Calu3 (cell line): ENCODE measurements around the gene LCN12. TPM values are rescaled to one million over a fixed set of nuclear protein-coding genes. Genes with fewer than 3 reads are reported as not detected.

Experiments
- total RNA-seq: library from RNA; stranded (reverse); gene quantifications from 2 replicates; pipeline ENCODE4 v1.2.3, GENCODE V29; 2022

The LCN12 gene
- total RNA-seq, 1 experiment from 2014 or later = 3.8 TPM

Other genes starting within 250 kb of the LCN12 start
- 4.0 TPM in 2 replicates for gene DIPK1B, start 239.7 kb upstream of the LCN12 start, total RNA-seq
- gene LCN10, start 209.3 kb upstream of the LCN12 start, total RNA-seq = 0.33 and 1.9 TPM in 2 replicates
- gene LCN6, start 203.7 kb upstream of the LCN12 start, total RNA-seq = not detected in 2 replicates
- gene LCN8, start 194.0 kb upstream of the LCN12 start, total RNA-seq = not detected in 2 replicates
- gene LCN15, start 187.8 kb upstream of the LCN12 start, total RNA-seq = not detected in 2 replicates
- 64.1 and 75.8 TPM in 2 replicates for gene TMEM141, start 160.9 kb upstream of the LCN12 start, total RNA-seq
- gene CCDC183, start 155.9 kb upstream of the LCN12 start, total RNA-seq = 0.38 TPM in 1 of 2 replicates, not detected in the other
- 68.9 and 72.4 TPM in 2 replicates for gene RABL6, start 144.3 kb upstream of the LCN12 start, total RNA-seq
- gene AJM1, start 109.8 kb upstream of the LCN12 start, total RNA-seq = 2.9 and 3.2 TPM in 2 replicates
- gene PHPT1, start 102.9 kb upstream of the LCN12 start, total RNA-seq = 44.1 and 48.7 TPM in 2 replicates
- 3.1 and 3.6 TPM in 2 replicates for gene MAMDC4, start 99.9 kb upstream of the LCN12 start, total RNA-seq
- gene EDF1, start 86.0 kb upstream of the LCN12 start, total RNA-seq = 233 and 238 TPM in 2 replicates
- 47.8 and 50.5 TPM in 2 replicates for gene TRAF2, start 65.8 kb upstream of the LCN12 start, total RNA-seq
- gene FBXW5, start 7.5 kb upstream of the LCN12 start, total RNA-seq = 49.9 and 50.8 TPM in 2 replicates
- 3.9 and 4.0 TPM in 2 replicates for gene C8G, start 7.0 kb upstream of the LCN12 start, total RNA-seq
- not detected in 2 replicates for gene PTGDS, start 25.2 kb downstream of the LCN12 start, total RNA-seq
- gene LCNL1, start 30.7 kb downstream of the LCN12 start, total RNA-seq = 0.22 TPM in 1 of 2 replicates, not detected in the other
- gene PAXX, start 40.1 kb downstream of the LCN12 start, total RNA-seq = 38.3 and 43.7 TPM in 2 replicates
- gene CLIC3, start 44.3 kb downstream of the LCN12 start, total RNA-seq = 0.35 and 0.91 TPM in 2 replicates
- gene ABCA2, start 76.0 kb downstream of the LCN12 start, total RNA-seq = 47.6 and 50.7 TPM in 2 replicates
- not detected in 2 replicates for gene FUT7, start 79.8 kb downstream of the LCN12 start, total RNA-seq
- 65.2 and 78.6 TPM in 2 replicates for gene NPDC1, start 93.9 kb downstream of the LCN12 start, total RNA-seq
- 3.8 and 5.8 TPM in 2 replicates for gene ENTPD2, start 101.8 kb downstream of the LCN12 start, total RNA-seq
- 38.4 and 41.1 TPM in 2 replicates for gene SAPCD2, start 118.3 kb downstream of the LCN12 start, total RNA-seq
- 9.1 and 10.8 TPM in 2 replicates for gene UAP1L1, start 125.2 kb downstream of the LCN12 start, total RNA-seq
- gene MAN1B1, start 134.7 kb downstream of the LCN12 start, total RNA-seq = 61.4 and 65.6 TPM in 2 replicates
- gene DPP7, start 162.5 kb downstream of the LCN12 start, total RNA-seq = 51.6 and 76.8 TPM in 2 replicates
- gene GRIN1, start 186.9 kb downstream of the LCN12 start, total RNA-seq = 0.24 and 0.54 TPM in 2 replicates
- gene LRRC26, start 217.8 kb downstream of the LCN12 start, total RNA-seq = 0.52 and 0.98 TPM in 2 replicates
- not detected in 2 replicates for gene TMEM210, start 219.8 kb downstream of the LCN12 start, total RNA-seq
- 49.4 and 51.4 TPM in 2 replicates for gene ANAPC2, start 236.3 kb downstream of the LCN12 start, total RNA-seq
- 41.9 and 44.1 TPM in 2 replicates for gene SSNA1, start 236.4 kb downstream of the LCN12 start, total RNA-seq
- 18.3 and 20.3 TPM in 2 replicates for gene TPRN, start 248.5 kb downstream of the LCN12 start, total RNA-seq